ENCODE data around the gene TACC3.

Gene TACC3

DNA sequence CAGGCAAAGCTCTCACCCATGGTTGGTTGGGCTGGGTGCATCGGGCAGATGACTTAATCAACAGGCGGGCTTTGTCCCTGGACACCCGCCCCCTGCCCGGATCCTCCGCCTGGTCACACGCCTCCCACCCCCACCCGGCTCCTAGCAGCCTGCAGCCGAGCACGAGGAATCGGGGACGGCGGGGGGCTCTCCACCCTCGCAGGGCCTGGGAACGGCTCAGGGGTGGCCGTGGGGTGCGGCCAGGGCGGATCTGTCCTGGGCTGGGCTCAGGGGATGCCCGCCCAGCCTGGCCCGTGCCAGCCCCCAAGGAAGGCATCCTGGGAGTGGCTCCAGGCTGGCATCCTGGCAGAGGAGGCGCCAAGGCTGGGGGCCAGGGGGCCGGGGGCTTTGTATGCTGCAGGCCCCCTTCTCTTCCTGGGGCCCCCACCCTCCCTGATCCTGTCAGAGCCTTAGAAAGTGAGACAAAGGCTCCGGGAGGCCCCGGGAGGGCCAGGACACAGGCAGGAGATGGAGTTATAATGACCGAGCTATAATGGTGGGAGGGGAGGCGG is 39.3 kb downstream of the TACC3 start:
- DNase-seq (ENCODE audit: low spot score) = no peak

DNA sequence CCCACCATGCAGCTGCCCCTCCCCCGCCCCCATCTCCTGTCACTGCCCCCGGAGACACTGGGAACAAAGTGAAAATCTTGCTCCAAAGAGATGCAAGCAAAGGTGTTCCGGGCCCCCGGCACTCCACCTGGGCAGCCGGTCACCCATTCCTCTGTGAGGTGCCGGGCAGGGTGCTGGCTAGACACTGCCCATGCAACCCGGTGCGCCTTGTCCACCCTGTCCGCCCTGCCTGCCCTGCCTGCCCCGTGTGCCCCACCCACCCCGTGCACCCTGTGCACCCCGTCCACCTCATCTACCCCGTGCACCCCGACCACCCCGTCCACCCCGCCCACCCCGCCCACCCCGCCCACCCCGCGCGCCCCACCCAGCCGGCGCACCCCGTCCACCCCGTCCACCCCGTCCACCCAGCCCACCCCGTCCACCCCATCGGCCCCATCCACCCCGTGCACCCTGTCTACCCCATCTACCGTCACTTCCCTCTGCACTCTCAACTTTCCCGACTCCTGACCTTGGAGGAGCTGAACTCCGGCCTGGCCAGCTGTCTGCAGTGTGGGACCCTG is 39.9 kb downstream of the TACC3 start:
- no peak for DNase-seq (ENCODE audit: low spot score)

DNA sequence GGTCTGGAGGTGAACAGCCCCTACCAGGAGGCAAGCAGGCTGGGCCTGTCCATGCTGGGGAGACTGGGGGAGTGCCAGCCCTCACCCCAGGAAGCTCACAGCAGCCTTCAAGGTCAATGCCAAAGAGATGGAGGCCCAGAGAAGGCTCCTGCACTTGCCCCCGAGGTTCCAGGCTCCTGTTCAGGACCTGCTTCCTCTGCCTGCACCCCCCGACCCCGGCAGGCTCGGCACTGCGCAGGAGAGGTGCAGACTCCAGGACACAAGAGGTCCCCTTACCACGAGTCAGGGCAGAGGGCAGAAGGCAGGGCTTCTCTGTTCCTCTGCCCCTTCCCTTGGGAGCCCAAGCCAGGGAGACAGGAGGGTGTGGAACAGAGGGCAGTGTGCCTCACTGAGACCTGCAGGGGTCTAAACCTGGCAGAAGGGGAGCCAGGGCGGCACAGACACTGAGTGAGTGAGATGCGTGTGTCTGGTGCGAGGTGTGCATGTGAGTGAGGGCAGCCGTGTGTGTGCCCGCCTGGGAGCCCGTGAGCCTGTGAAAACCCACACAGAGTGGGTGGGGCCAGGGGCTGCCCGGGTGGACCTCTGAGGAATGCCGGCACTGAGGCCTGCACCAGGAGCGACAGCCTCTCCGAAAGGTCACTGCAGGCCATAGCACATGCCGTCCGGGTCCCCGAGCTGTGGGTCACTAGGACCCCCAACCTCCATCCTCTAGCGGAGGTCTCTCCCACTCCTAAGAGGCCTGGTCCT is 41.1 kb downstream of the TACC3 start:
- DNase-seq (ENCODE audit: low spot score) = no peak

DNA sequence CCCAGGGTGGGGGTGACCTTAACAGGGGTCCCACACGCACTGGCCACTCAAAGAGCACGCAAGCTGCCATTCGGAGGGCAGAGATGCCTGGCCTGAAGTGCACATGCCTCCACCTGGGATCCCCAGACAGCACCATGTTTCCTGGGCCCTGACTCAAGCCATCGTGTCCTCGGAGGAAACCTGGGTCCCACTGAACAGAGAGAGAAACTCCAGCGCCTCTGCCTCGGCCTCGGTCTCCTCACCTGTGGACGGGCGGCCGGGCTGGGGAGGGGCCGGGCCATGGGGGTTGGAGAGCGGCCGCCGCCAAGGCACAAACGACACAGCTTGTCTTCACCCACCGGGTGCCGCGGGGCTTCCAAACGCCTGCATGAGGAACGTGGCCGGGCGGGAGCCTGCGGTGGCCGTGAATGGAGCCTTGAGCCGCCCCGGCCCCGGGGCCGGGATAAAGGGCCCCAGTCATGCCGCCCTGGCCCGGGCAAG is 41.8 kb downstream of the TACC3 start:
- DNase-seq (ENCODE audit: low spot score) = no peak

DNA sequence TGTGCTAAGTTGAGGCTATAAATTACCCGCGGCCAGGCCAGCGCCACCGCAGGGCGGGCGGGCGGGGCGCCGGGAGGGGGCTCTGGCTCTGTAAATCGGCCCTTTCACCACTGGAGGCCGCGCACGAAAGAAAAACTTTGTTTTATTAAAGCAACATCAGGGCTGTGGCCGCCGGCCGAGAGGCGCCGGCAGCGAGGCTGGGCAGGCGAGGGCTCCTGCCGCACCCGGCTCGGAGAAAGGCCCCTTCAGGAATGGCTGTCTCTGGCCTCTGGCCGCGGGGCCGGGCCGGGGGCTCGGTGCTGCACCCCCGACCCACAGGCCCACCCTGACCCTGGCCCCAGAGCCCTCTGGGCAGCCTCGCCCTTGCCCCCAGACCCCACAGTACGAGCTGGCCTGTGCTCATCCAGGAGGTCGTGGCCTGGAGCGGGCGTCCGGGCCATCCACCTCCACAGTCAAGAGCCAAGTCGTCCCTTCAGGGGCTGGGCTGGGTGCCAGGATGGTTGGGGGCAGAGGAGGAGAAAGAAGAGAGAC is 42.3 kb downstream of the TACC3 start:
- DNase-seq (ENCODE audit: low spot score) = peak; percentile 47

DNA sequence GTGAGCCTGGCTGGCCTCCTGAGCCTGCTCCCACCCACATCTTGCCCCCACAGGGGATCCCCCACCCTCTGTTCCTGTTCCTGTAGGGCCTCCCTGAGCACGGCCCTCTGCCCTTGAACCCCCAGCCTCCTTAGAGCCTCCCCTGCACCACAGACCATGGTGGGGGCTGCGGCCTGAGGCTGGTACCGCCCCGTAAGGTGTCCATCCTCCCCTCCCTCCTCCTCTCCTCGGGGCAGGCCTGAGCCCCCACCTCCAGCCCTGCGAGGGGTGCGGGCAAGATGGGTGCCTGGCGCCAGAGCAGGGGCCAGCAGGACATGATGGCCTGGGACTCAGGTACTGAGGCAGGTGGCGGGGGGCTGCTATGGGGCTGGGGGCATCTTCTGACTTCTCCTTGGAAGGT is 43.3 kb downstream of the TACC3 start:
- DNase-seq (ENCODE audit: low spot score) = no peak

DNA sequence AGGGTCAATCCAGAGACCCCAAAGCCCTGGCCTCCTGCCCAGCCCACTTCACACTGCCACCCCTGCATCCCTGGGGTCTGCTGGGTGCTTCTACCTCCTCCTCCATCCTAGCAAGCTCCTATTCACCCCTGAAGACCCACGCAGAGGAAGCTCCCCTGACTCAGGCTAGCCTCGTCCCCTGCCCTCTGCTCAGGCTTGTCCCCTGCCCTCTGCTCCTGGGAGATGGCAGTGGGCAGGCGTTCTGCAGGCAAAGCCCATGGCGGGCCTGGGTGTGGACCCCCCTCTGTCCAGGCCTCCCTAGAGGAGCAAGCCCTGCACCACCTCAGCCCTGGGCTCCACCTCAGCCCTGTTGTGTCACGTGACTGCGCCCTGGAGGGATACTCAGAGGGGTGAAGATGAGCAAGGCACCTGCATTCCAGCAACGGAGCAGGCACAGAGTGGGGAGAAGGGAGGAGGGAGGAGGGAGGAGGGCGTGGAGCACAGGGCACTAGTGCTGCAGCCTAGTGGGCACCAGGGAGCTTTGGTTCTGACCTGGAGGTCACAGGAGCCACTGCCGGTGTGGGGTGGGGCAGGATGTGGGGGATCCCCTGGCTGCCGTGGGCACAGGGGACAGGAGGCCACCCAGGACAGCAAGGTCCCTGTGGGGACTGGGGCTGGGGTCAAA is 44.2 kb downstream of the TACC3 start:
- DNase-seq (ENCODE audit: low spot score) = no peak

DNA sequence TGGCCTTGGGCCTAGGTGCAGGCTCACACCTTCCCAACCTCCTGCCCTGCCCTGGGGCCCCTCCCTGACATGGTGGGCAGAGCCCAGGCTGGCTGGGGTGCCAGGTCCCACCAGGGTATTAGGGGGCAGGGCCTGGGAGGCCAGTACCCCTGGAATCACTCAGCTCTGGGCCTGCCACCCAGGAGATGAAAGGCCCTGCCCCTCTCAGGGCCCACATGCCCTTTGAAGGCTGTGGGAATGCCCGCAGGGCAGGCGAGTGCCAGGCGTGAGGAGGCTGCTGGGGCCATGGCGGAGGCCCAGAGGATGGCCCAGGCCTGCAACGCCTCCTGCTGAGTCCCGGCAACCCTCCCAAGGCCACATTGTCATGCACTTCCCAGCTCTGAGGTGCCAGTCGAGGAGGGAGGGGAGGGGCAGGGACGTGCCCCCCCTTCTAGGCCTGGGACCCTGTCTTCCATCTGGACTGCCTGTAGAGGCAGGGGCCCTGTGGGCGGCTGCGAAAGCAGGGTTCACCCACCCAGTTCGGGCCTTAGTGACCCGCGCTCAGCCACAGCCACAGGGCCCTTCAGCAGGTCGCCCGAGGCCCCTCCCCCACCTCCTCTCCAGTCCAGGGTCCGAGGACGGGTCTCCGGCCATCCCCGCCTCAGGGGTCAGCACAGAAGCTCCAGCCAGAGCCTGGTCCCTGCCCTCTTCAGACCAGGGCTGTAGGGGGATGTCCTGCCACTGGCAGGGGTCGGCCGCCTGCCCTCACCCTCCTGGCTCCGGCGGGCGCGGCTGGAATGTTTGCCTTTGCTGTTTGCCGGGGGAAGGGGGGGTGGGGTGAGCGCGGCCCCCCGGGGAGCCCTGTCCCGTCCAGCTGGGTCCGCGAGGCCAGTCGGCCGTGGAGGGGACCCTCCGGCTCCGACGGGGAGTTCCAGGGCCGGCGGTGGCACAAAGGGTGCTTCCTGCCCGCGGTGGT is 45.1 kb downstream of the TACC3 start:
- no peak for DNase-seq (ENCODE audit: low spot score)

DNA sequence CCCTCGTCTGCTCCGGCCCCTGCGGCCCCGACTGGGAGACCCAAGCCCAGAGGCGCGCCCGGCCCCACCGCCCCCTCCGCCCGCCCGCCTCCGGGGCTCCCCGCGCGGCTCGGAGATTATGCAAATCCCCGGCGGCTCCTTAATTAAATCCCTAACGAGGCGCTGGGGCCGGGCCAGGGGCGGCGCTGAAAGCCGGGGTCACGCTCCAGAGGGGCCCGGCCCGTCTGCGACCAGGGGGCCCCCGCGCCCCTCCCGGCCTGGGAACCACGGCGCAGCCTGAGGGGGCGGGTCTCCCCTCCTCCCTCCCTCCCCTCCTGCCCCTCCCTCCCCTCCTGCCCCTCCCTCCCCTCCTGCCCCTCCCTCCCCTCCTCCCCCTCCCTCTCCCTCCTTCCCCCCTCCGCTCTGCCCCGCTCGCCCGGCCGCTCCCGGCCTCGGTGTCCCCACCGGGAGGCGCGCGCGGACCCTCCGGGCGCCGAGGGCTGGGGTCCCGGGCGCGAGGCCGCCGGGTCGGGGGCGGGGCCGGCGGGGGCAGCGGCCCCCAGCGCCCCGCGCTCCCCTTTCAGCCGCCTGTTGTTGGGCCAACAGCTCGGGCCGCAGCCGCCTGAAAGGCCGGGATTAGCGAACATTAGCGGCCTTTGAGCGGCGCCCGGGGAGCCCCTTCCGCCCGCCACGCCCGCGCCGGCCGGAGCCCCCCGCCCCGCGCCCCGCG is 45.9 kb downstream of the TACC3 start:
- no peak for DNase-seq (ENCODE audit: low spot score)

DNA sequence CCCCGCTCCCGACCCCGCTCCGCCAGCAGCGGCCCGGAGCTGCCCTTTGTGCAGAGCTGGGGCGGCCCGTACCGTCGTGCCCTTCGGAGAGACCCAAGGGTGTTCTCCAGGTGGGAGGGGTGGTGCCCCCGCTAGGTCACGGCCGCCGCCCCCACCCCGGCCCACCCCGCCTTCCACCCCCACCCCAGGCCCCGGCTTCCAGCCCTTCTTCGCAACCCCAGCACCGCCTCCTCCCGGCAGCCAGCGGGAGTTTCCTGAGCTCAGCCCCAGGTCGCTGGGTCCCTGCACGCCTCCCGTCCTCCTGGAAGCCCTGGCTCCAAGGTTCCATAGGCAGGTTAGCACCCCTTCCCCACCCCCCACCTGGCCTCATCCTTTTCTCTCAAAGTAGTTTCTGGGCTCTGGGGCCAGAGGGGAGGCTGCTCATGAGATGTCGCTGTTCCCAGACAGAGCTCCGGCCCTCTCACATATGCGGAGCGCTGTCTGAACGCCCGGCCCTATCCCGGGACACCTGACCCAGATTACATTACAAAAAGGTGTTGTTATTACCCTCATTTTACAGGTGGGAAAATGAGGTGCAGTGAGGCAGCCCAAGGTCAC is 46.5 kb downstream of the TACC3 start:
- DNase-seq (ENCODE audit: low spot score) = no peak

DNA sequence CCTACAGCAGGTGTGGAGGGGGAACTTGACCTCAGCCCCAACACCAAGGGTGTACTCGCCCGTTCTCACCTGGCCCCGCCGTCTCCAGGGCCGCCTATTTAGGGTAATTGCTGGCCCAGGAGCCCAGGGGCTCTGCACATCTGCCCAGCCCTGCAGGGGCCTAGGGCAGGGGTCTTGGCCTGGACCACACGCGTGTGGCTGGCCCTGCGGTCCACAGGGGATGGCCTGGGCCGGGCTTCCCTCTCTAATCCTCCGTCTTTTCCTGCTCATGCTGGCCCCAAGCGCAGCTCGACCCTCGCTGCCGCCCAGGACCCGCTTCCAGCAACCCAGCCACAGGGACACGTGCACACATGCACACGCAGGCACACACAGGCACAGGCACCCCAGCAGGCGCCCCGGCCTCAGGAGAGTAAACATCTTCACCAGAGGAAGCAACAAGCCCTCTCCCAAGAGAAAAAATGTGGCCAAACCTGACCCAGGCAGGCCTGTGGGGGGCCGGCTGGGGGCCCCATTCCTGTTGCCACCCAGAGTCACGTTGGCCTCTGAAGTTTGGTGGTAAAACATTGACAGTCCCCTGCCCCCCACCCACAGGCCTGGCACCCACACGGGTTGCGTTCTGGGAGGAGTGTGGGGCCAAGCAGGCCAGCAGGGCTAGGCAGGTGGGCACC is 47.2 kb downstream of the TACC3 start:
- DNase-seq (ENCODE audit: low spot score) = no peak

DNA sequence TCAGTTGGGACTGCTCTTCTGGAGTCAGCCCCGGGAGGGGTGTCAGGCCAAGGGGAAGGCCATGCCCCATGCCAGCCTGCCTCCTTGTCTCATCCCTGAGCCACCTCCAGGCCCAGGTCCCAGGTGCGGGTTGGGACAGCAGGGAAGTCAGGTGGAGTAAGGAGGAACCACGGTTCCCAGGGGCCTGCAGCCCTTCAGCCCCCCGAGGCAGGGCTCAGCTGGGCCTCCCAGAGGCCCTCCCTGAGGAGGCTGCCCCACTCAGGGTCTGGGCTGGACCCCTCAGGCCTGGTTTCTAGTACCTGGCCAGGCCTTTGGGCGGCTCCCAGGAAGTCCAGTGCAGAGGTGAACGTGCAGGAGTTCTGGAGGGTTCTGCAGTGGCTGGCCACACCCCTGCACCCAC is 48.4 kb downstream of the TACC3 start:
- DNase-seq (ENCODE audit: low spot score) = no peak

DNA sequence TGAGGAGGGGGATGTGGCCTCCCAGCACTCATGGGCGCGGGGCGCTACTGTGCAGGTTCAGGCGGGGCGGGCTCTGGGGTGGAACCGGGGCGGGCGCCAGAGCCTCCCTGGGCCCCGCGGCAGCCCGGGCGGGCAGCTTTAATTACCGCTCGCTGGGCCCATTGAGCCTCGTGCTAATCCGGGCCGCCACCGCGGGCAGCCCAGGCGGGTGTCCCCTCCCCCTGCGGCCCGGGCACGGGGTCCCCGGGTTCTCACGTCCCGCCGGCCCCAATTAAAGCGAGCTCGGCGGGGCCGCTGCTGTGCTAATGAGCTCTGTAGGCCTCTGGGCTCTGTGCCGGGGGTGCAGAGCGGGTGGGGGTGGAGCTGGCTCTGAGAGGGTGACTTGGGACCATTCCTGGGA is 48.9 kb downstream of the TACC3 start:
- no peak for DNase-seq (ENCODE audit: low spot score)

DNA sequence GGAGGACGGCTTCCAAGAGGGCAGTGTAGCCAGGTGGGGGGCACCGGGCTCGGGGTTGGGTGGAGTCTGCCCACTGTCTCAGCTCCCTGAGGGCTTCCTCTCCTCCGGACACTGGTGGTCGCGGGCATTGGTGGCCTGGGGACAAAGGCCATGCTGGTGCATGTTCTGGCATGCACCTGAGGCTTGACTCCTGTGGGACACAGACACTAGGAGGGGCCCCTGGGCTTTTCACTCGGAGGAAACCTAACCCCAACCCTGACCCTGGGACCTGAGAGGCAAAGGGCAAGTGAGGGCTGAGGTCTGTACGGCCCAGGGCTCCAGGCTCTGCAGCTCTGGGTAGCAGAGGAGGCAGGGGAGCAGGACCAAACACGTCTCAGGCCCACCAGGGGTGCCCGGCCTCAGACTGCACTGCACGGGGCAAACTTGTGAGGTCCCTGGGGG is 49.5 kb downstream of the TACC3 start:
- DNase-seq (ENCODE audit: low spot score) = no peak

DNA sequence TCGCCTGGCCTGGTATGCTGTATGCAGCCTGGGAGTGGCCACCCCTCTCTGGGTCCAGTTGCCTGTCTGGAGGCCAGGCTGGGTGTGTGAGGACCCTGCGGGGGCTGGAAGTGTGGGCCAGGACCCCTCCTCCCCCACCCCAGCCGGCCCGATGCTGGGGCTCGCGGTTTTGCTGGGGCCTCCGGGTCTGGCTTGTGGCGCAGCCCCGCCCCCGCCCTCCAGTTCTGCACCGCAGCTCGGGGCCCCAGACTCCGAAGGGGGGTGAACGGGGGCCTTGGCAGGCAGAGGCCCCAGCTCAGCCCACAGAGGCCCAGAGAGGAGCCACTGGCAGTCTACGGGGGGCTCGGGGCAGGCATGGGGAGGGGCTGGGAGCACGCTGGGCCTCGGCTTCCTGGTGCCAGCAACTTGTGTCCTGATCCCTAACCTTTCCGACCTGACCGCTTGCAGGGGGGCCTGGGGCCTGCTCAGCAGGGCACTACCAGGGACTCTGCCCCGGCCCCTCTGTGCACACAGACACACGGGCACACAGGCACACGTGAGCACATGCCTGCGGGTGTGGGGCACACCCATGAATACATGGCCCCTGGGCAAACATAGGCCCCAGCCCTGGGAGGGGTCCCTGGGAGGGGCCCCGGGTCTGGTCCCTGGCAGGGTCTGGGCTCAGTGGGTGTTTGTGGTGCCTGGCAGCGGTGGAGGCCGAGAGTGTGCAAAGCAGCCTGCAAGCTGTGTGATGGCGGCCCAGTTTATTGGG is 50.4 kb downstream of the TACC3 start:
- DNase-seq (ENCODE audit: low spot score) = no peak

DNA sequence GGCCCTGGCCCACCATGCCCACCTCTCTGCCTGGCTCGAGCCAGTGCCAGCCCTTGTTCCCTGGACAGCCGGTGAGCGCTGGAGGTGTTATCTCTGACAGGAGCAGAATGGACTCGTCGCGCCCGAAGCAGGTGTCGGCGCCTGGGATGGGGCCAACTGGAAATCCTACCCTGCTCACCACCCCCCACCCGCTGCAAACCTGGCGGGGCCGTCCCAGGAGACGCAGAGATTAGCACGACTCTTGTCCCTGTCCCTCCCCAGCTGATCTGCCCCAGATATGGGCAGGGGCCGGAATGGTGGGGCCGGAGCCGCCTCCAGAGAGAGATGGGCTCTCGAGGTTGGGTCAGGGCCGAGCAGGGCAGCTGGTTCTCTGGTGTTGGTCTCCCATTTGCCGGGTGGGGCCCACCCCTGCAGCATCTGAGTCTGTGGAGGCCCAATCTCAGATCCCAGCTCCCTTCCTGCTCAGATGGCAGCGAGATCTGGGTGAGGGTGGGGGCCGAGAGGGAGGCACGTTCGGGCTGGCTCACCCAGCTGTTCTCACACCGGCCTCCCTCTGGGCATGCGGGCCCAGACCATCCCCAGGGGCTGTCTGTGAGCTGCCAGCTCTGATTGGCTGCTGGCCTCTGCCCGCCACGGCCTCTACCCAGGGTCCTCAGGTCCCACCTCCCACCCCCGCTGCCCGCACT is 51.7 kb downstream of the TACC3 start:
- no peak for DNase-seq (ENCODE audit: low spot score)

DNA sequence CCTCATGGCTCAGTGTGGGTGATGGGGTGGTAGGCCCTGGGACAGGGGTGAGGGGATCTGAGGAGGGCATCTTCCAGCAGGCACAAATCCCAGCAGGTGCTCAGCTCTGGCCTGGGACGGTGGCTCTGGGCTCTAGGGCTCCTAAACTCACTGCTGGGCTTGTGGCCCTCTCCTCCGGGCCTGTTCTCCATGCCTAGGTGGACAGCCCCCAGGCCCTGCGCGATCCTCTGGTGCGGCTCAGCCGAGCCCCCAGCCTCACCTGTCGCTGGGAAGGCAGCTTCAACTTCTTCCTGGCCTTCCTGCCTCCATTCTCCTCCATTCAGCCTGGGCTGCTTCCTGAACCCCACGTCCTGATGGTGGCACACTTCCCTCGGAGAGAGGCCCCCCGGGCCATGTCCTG is 52.4 kb downstream of the TACC3 start:
- no peak for DNase-seq (ENCODE audit: low spot score)

DNA sequence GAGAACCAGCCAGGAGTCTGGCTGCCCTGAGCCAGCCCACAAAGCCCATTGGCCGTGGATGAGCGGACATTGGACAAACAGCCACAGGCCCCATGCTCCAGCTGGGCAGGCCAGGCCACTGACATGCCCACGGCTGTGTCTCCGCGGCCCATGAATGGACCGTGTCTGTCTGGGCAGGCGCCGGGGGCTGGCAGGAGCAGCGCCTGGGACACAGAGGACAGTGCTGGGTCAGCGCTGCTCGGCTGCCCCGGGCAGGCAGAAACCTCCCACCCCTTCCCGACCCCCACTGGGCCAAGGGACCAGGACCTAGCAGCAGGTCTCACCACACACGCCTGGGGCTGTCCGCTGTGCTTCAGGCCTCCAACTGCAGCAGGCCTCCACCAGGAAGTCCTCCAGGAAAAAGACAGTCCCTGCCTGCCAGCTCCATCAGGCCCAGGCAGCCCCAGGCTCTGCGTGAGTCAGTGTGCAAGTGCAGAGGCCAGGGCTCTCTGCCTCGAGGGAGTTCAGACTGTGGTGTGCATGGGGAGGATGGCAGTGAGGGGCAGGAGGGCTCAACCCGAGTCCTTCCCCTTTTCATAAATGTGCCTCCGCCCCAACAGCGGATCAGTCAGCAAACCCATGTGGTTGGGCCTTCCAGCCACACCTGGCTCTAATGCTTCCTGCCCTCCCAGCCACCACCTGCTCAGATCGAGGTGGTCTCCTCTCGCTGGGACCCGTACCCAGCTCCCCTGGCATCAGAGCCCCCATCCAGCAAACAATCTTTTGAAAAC is 54.6 kb downstream of the TACC3 start:
- peak; percentile 78 for DNase-seq (ENCODE audit: low spot score)

All from pons (tissue), 1 donor.